Omental fat pad (tissue), 4 donors: Measurements from ENCODE around the gene IL17RE. TPM values are rescaled to one million over a fixed set of nuclear protein-coding genes. Genes with fewer than 3 reads are reported as not detected.

ENCODE experiments used
- ATAC-seq: fragments of 150-250 bp; one replicate; pipeline ENCODE4 v1.9.1; 2016; ENCODE audit warnings: mild to moderate bottlenecking, moderate library complexity; ENCODE audit not compliant: low FRiP score
- DNase-seq: peaks from one replicate; pipeline ENCODE4 v3.0.0-alpha.2; 2019; ENCODE audit warnings: low spot score
- CTCF ChIP-seq, 3 donors: fragments of 450-650 bp; IDR thresholded peaks; one replicate each; pipeline ENCODE4 v1.5.1; 2016 to 2017; ENCODE audit warnings: antibody characterized with exemption in 3 of 3, mild to moderate bottlenecking in 3 of 3, moderate library complexity in 2 of 3
- total RNA-seq, 4 donors: library from RNA; depleted of rRNA; stranded (reverse); fragments of >200 nt; gene quantifications; one replicate each; pipeline ENCODE4 v1.1.0, GENCODE V29; 2016

IL17RE gene
- total RNA-seq, 4 donors from 2014 or later = 7.7 to 13.8 (median 10.3) TPM

- peak; percentile 66 for DNase-seq
- TF ChIP-seq CTCF (IDR thresholded peaks at IDR 0.05) = peak in 1 of 3 donors; percentile 56
- peak; percentile 94 for ATAC-seq
Observed at GRCh38 chr3:9946112-9947024, 43.7 kb downstream of the IL17RE start.

- DNase-seq (no peak), ATAC-seq (peak; percentile 67)
- TF ChIP-seq CTCF (IDR thresholded peaks at IDR 0.05) = no peak
Observed at GRCh38 chr3:9947025-9947995, 44.7 kb downstream of the IL17RE start.

- ATAC-seq (no peak), DNase-seq (no peak)
- TF ChIP-seq CTCF (IDR thresholded peaks at IDR 0.05) = no peak
Observed at GRCh38 chr3:9948586-9948985, 45.9 kb downstream of the IL17RE start.

GRCh38 chr3:9949115-9949514 is 46.5 kb downstream of the IL17RE start:
- TF ChIP-seq CTCF (IDR thresholded peaks at IDR 0.05) = no peak
- no peak for ATAC-seq
- no peak for DNase-seq

- no peak for ATAC-seq
- TF ChIP-seq CTCF (IDR thresholded peaks at IDR 0.05) = no peak
- no peak for DNase-seq
Observed at GRCh38 chr3:9949626-9950025, 47.0 kb downstream of the IL17RE start.

GRCh38 chr3:9951126-9951525 is 48.5 kb downstream of the IL17RE start:
- DNase-seq (no peak), ATAC-seq (no peak)
- no peak for TF ChIP-seq CTCF (IDR thresholded peaks at IDR 0.05)
